Vagina (tissue), 2 donors: ENCODE data around the gene L1TD1.

Experiments
- CTCF ChIP-seq, 3 experiments: fragments of 450-650 bp in 2 of 3; fragments of 200-600 bp in 1 of 3; sonication (generic) in 1 of 3; IDR thresholded peaks; one replicate each; pipeline ENCODE4 v1.5.1; 2017 to 2019; ENCODE audit warnings: antibody characterized with exemption in 3 of 3, mild to moderate bottlenecking in 2 of 3, moderate library complexity in 2 of 3
- POLR2AphosphoS5 ChIP-seq, 2 donors: sonication (generic); formaldehyde crosslinking; IDR thresholded peaks; one replicate each; pipeline ENCODE4 v1.9.0; 2017; ENCODE audit warnings: antibody characterized with exemption in 2 of 2, mild to moderate bottlenecking in 2 of 2, low read depth in 1 of 2; ENCODE audit not compliant: insufficient read depth in 1 of 2

- no peak for TF ChIP-seq POLR2AphosphoS5 (IDR thresholded peaks at IDR 0.05; ENCODE audit: insufficient read depth in 1 of 2, low read depth in 1 of 2)
- TF ChIP-seq CTCF (IDR thresholded peaks at IDR 0.05): no peak
Observed at GRCh38 chr1:62207187-62207586, 12.5 kb downstream of the L1TD1 start.
